DMS153 treated with DMSO at 0.1 percent for 48 hours (cell line): ENCODE data around the gene POLN.

Source experiments
- DNase-seq: peaks from one replicate; lab custom pipeline; 2025; ENCODE audit not compliant: unreplicated experiment; lab: John Stamatoyannopoulos, UW

Gene POLN

DNA sequence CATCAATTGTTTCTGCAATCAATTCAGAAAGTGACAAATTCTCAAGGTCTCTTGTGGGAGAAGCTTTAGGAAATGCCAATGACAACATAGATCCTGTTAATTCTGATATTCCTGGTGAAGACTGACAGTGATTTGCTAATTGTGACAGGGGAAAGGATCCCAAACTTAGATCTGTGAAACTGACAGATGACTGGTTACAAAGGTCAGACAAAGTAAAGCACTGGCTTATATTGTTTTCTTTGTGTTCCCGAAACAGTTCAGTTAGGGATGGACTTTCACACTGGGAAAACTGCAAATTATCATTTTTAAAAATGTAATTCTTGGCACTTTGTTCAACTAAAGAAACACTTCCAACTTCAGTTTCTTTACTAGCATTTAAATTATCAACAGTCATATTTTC lies 152.7 kb downstream of the POLN start:
- no peak for DNase-seq

- no peak for DNase-seq
Measured at GRCh38 chr4:2087170-2087569, 154.8 kb downstream of the POLN start.

- no peak for DNase-seq
Measured at GRCh38 chr4:2085496-2085901, 156.4 kb downstream of the POLN start.

DNA sequence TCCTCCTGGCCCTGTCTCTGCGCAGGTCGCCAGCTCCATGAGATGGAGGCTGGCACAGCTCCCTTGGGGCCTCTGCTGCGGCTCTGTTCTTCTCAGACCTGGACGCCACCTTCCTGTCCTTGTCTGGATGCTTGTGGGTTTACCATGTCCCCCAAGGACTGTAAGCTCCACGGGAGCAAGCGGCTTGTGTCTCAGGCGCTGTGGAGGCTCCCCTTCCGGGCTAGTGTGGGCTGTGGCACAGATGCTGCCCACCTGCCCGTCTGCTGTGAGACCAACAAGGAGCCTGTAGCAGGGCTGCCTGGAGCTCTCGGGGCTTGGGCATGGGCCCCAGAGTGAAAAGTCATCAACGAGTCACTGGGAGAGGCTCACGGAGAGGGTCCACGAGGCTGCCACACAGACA lies 157.6 kb downstream of the POLN start:
- no peak for DNase-seq

DNA sequence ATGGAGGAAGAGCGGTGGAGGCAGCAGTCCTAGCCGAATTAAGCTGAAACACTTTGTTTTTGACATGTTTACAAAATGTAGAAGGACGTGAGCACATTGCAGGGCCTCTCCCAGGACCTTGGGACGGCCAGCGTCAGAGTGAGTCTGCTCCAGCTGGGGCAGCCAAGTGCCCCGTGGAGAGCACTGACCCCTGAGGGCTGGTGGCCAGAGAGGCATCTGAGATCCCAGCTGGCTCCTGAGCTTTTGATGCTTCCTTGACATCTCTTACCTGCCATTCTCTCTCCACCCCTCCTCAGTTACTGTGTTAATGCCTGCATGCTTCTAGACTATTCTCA lies 158.1 kb downstream of the POLN start:
- DNase-seq: no peak

- no peak for DNase-seq
Measured at GRCh38 chr4:2083116-2083825, 158.7 kb downstream of the POLN start.

GRCh38 chr4:2082627-2083026 lies 159.3 kb downstream of the POLN start:
- DNase-seq: no peak

DNA sequence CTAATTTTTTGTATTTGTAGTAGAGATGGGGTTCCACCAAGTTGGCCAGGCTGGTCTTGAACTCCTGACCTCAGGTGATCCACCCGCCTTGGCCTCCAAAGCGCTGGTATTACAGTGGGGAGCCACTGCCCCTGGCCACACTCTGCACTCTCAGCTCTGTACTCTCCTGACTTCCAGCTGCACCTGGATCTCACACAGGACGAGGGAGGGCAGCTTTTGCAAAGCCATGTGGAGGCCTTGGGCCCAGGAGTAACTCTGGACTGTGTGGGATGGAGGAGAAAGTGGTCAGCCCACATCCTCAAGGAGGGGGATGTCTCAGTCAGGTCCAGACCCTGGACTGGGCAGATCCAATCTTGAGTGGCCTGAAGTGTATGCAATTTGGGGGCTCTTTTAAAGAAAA lies 159.8 kb downstream of the POLN start:
- DNase-seq: no peak

DNA sequence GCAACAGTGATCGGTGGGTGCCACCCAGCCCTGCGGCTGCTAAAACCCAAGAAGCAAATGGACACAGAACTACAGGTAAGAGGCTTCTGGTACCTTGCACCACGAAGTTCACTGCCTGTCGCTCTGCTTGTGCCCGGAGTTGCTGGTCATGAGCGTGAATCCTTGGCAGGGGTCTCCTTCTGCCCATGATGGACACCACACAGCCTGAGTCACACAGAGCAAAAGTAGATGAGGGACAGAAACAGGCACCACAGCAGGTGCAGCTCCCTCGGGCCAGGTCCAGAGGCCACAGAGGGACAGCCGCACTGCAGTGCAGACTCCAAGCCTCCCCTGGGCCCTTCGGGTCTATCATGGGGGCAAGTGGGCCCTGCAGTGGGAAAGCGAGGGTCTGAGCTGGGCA lies 160.4 kb downstream of the POLN start:
- DNase-seq: no peak

DNA sequence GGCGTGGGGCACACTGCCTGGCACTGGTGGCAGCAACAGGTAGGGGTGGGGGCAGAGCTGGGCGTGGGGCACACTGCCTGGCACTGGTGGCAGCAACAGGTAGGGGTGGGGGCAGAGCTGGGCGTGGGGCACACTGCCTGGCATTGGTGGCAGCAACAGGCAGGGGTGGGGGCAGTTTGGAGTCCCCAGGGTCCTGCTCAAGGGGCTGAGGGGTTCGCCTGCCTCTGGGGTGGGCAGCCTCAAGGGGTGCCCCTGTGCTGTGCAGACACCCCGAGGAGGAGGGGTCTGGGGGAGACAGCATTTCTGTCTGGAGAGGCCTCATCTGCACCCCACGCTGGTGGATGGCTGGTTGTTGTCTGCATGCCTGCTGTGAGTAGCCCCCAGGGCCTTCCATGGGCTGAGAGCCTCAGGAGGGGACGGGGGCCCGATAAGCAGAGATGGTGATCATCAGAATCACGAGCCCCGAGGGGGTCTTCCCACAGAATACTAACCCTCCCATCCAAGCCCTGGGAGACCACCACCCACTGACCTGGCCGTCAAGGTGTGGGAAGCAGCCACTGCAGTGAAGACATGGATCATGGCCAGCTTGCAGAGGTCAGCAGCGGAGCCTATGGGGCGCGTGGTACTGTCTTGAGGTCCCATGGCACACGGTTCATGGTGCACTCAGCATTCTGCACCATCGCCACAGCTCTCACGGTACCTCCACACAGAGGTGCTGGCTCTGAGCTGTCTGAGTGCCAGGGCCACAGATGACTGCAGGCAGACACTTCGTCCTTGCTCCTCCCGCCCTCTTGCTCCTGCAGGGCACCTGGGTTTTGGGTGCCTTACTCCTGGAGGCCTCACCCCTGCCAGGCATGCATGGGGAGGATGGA lies 161.3 kb downstream of the POLN start:
- DNase-seq: no peak

GRCh38 chr4:2079926-2080325 lies 162.0 kb downstream of the POLN start:
- no peak for DNase-seq

GRCh38 chr4:2079006-2079405 lies 162.9 kb downstream of the POLN start:
- no peak for DNase-seq

DNA sequence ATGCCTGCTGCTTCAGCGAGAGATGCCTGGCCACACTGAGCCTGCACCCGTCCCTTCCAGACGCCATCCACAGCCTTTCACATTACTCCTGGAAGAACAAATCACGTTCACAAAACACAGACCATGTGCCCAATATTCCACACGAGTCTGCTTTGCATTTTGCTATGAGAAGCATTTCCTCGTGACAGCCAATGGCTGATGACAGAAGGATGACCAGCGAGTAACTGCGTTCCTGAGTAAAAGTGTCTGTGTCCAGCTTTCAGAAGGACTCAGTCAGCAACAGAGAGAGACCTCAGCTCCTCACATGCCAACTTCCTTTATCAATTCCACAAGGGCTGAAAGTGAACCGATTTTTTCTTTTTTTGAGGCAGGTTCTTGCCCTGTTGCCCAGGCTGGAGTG lies 163.3 kb downstream of the POLN start:
- DNase-seq: no peak

GRCh38 chr4:2077537-2078460 lies 164.1 kb downstream of the POLN start:
- no peak for DNase-seq

GRCh38 chr4:2076908-2077536 lies 164.9 kb downstream of the POLN start:
- no peak for DNase-seq

DNA sequence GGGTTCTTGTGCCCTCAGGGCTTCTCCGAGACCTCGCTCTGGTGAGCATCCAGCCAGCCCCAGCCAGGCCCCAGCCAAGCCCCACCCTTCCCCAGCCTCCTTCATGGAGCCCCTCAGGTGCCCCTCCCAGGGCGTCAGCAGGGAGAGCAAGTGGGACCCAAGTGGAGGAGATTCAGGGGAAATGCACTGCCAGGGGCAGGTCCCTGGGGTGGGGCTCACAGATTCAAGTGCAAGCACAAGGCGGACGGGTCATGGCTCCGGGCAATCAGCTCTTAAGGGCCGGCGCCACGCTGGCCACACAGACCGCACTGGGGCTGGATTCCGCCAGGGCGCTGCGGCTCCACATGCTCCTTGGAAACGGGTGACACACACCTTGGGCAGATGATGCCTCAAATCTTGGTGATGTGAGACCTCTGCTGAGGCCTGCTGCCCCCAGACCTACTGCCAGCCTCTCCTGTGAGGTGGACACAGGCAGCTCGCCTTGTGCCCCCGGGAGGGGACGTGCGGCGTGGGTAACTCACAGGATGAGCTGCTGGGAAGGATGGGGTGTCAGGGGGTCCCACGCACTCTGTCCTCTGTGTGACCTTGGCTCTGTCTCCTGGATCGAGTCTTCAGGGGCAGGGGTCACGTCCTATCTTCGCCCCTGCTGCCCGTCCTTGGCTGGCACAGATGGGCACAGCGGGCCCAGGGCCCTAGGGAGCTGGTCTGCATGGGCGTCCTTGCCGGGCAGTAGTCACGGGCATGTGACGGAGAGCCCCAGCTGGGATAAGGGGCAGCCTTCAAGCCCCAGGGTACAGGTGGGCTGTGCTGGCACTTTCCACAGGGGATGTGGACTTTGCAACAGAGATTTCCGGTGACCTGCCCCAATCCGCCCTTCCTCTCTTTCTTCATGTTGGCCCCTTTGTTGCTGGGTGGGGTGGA lies 165.7 kb downstream of the POLN start:
- no peak for DNase-seq

DNA sequence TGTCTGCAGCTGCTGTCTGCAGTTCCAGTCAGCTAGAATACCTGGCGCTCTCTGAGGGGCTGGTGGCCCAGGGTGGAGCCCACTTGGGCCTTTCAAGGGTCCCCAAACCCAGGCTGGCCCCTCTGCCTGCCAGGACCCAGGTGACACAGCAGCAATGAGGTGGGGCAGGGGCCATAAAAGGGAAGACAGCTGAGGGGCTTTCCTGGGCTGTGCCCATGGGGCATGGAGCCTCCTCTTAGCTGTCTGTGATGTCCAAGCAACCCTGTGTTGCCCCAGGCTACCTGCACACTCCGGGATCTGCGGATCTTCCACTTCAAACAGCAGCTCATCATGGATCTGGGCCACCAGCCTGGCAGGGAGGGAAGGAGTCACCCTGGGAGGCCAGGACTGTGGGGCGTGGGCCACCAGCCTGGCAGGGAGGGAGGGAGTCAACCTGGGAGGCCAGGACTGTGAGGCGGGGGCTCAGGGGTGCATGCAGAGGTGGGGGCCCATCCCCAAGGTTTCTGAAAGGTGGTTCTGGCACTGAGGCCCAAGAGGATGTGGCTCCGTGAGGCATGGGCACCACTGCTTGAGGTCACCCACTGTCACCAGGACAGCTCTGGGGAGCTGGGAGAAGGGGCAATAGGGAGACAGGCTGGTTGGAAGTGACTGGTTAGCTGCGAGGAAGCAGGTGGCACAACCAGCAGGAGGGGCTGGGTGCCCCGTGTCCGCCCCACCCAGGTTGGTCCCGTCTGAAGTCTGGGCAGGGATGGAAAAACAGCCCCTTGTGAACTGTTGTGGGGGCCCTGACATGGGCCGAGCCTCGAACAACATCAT lies 166.5 kb downstream of the POLN start:
- no peak for DNase-seq

- no peak for DNase-seq
Measured at GRCh38 chr4:2074588-2074987, 167.3 kb downstream of the POLN start.

GRCh38 chr4:2073808-2074481 lies 168.0 kb downstream of the POLN start:
- DNase-seq: no peak
